OCI-LY7 (cell line): ENCODE data around the gene CARD18.

Experiments
- CTCF ChIP-seq: fragments of 200-600 bp; sonication (generic); conservative IDR thresholded peaks from 2 replicates; pipeline ENCODE4 v1.5.1; 2014; ENCODE audit warnings: mild to moderate bottlenecking, antibody characterized with exemption, low read length, moderate library complexity, mixed read lengths
- EZH2phosphoT487 ChIP-seq: fragments of 200-600 bp; sonication (generic); IDR thresholded peaks from 2 replicates; pipeline ENCODE4 v1.6.1; 2018; ENCODE audit warnings: low read depth, borderline replicate concordance, mild to moderate bottlenecking, mixed run types, antibody characterized with exemption, low read length, moderate library complexity, mixed read lengths

GRCh38 chr11:105158436-105158835 is 18.9 kb upstream of the CARD18 start:
- no peak for TF ChIP-seq CTCF
- TF ChIP-seq EZH2phosphoT487: no peak
